NCI-H2081 (cell line): ENCODE data around the gene PHRF1.
"Not testable (repeated sequence)": the region's sequence is repeated elsewhere in the genome, so short reads cannot be mapped to it uniquely, and the experiment has no call there.

ENCODE experiments used
- DNase-seq, 2 experiments: peaks; one replicate each; lab custom pipeline; 2025; lab: John Stamatoyannopoulos, UW

Gene PHRF1

DNA sequence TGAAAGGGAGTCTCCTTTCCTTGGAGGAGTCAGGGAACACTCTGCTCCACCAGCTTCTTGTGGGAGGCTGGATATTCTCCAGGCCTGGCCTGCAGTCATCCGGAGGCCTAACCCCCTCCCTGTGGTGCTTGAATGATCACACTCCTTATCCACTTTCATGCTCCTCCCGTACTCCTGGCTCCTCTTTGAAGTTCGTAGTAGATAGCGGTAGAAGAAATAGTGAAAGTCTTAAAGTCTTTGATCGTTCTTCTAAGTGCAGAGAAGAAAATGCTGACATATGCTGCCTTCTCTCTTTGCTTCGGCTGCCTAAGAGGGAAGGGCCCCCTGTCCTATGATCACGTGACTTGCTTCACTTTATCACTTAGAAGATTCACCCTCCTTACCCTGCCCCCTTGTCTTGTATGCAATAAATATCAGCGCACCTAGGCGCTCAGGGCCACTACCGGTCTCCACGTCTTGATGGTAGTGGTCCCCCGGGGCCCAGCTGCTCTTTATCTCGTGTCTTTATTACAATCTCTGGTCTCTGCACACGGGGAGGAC is 2.2 kb upstream of the PHRF1 start:
- not testable (repeated sequence) for DNase-seq

- no peak for DNase-seq
Measured at GRCh38 chr11:574632-575312, 1.5 kb upstream of the PHRF1 start.

GRCh38 chr11:575313-575995 is 816 bp upstream of the PHRF1 start:
- DNase-seq = peak; percentile 83 to 92

- no peak for DNase-seq
Measured at GRCh38 chr11:576811-577610, 741 bp downstream of the PHRF1 start.

DNA sequence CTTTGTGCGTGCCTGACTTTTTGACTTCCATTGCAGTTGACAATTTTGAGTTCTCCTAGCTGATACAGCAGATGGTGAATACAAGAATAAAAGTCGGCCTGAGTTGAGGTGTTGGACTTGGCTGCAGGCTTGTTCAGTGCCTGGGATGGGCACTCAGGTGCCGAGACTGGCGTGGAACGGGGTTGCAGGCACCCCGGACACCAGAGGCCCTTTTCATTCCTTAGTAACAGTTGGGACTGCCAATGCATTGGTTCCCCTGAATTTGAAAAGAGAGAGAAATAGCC is 1.3 kb downstream of the PHRF1 start:
- DNase-seq = no peak

DNA sequence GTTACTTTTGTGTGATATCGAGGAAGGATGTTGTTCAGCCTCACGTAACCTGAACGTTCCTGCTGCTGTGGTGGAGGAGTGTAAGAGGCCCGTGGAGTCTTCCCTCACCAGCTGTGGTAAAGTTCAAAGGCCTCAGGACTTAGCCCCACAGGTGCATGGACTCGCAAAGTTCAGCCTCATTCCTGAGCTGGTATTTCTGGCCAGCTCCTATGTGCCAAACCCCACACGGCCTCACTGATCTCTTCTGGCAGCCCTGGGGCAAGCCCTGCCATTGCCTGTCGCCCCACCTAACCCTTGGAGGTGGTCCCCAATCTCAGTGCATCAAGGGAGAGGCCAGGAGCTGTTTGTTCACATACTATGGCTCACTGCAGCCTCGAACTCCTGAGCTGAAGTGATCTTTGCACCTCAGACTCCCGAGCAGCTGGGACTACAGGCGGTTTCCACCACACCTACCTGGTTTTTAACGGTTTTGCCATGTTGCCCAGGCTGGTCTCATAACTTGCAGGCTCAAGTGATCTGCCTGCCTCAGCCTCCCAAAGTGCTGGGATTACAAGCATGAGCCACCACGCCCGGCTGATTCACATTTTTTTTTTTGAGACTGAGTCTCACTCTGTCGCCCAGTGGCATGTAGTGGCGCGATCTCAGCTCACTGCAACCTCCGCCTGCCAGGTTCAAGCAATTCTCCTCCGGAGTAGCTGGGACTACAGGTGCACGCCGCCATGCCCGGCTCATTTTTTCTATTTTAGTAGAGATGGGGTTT is 2.2 kb downstream of the PHRF1 start:
- no peak for DNase-seq

GRCh38 chr11:579830-580601 is 3.7 kb downstream of the PHRF1 start:
- no peak for DNase-seq

GRCh38 chr11:581342-581741 is 5.1 kb downstream of the PHRF1 start:
- no peak for DNase-seq

- DNase-seq = no peak
Measured at GRCh38 chr11:581752-582151, 5.5 kb downstream of the PHRF1 start.

DNA sequence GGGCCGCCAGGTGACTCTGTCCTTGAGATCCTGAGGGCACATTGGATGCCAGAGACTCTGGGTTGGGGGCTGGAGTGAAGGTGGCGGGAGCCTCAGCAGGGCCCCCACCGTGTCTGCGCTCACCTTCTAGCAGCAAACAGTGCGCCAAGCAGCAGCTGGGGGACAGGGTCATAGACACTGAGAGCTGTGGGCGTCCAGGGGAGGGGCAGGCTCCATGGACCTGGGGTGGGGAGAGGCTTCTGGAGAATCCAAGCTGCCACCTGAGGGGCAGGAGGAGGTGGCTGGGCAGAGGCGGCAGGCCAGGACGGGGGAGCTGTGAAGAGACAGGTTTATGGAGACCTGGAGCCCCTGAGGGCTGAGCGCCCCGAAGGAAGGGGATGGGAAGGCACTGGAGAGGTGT is 8.0 kb downstream of the PHRF1 start:
- DNase-seq = no peak

GRCh38 chr11:586376-587316 is 10.4 kb downstream of the PHRF1 start:
- DNase-seq = no peak

GRCh38 chr11:587546-587945 is 11.3 kb downstream of the PHRF1 start:
- no peak for DNase-seq

- no peak for DNase-seq
Measured at GRCh38 chr11:587978-588380, 11.7 kb downstream of the PHRF1 start.

GRCh38 chr11:589798-590197 is 13.5 kb downstream of the PHRF1 start:
- no peak for DNase-seq

GRCh38 chr11:590997-591396 is 14.7 kb downstream of the PHRF1 start:
- DNase-seq = no peak

DNA sequence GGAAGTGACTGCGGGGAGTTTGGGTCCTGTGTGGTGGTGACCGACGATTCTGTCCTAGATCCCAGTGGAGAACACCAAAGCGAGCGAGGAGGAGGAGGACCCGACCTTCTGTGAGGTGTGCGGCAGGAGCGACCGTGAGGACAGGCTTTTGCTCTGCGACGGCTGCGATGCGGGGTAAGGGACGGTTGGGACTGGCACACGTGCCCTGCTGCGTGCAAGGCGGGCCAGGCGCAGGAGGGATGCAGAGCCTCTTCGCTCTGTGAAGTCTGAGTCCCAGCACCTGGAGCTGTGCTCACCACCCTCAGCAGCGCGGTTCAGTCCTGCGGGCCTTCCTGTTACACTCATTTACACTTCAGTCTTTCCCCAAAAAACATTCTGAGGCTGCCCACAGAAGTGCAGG is 16.2 kb downstream of the PHRF1 start:
- no peak for DNase-seq

DNA sequence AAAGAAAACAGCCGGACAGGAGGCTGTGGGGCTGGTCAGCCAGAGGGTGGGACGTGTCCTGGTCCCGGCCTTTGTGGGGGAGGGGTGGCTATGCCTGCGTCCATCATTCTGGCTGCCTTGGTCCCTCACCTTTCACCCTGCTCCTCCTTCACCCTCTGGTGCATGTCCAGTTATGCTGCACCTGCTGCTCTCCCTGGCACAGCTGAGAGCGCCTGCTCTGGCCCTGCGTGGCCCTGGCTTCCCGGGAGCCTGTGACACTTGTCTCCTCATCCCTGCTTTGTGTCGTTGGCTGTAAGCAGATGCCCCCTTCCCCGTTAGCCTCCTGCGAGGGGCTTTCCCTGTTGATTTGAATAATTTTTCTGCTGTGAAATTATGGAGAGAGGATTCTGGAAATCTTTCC is 16.6 kb downstream of the PHRF1 start:
- DNase-seq = no peak

DNA sequence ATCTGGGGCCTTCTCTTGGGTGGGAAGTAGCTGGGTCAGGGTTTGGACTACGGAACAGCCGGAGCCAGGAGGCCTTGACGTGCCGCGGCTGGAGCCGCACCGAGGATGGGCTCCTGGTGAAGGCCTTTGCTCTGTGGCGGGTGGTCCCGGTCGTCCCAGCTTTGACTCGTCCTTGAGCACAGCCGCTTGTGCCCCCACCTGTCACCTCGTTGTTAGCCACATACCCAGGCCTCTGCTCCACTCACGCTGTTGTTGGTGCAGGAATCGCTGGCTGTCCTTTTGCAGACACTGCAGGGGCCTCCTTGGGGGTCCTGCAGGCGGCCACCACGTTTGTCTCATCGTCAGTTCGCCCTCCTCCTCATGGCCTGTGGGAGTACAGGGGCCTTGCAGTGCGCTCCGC is 17.1 kb downstream of the PHRF1 start:
- DNase-seq = no peak

- DNase-seq = no peak
Measured at GRCh38 chr11:595400-595799, 19.1 kb downstream of the PHRF1 start.

- DNase-seq = no peak
Measured at GRCh38 chr11:596374-596773, 20.1 kb downstream of the PHRF1 start.
